ENCODE results near the gene CLEC9A. TPM values are rescaled to one million over a fixed set of nuclear protein-coding genes. Genes with fewer than 3 reads are reported as not detected.

The CLEC9A gene
- total and polyA plus RNA-seq, 2 of the 8 experiments (the other 6 are each of a cell fraction or from before 2014, with no cell fraction given) = not detected

DNA sequence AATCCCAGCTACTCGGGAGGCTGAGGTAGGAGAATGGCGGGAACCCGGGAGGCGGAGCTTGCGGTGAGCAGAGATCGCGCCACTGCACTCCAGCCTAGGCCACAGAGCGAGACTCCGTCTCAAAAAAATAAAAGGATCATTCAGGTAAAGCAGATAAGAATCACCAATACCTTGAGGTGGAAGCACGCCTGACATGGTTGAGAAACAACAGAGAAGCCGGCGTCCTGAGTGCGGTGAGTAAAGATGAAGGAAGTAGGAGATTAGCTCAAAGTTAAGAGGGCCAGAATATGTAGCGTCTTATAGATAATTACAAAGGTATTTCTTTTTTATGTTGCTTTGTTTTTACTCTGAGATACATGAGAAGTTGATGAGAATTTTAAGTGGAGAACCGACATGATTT, 84.8 kb downstream of the CLEC9A start:
- Histone ChIP-seq H3K79me2 (ENCODE audit: control insufficient read depth in 1 of 2, insufficient read depth in 2 of 2, low read length in 2 of 2) (no peaks in the 10 kb centered on the region), H3K4me2 (ENCODE audit: insufficient read depth in 1 of 2, low read depth in 2 of 2, low read length in 2 of 2) (no peak overlapping the region), H3K27ac (ENCODE audit: low read depth, low read length) (no peak overlapping the region), H2BK5ac (ENCODE audit: low read depth, low read length) (no peak overlapping the region), H3K4me3 (ENCODE audit: extremely low read depth in 1 of 4, insufficient read depth in 2 of 4, low read depth in 3 of 4, low read length in 4 of 4) (no peak overlapping the region), H3K36me3 (ENCODE audit: control insufficient read depth in 2 of 4, insufficient read depth in 4 of 4, low read length in 3 of 4) (no peaks in the 10 kb centered on the region; a peak in 1 of 8 replicates), H3K4me1 (replicated peaks in 1 of 4; ENCODE audit: control insufficient read depth in 3 of 4, insufficient read depth in 4 of 4, low read length in 3 of 4) (no peaks in the 10 kb centered on the region), H4K8ac (ENCODE audit: extremely low read depth, insufficient read depth, low read length) (no peak overlapping the region), H2AK5ac (ENCODE audit: low read depth, low read length) (no peak overlapping the region), H3K27me3 (replicated peaks in 1 of 4; ENCODE audit: control insufficient read depth in 3 of 4, extremely low read depth in 1 of 4, insufficient read depth in 3 of 4, low read length in 3 of 4) (no peaks in the 10 kb centered on the region), H3K23ac (ENCODE audit: insufficient read length) (no peak overlapping the region), H3K9me3 (ENCODE audit: insufficient read depth in 2 of 2, low read depth in 1 of 2, low read length in 1 of 2) (peaks cover 0 to 4% of the 10 kb centered on the region in 2 experiments; a peak in 1 of 4 replicates), H3K23me2 (ENCODE audit: low read depth, low read length) (no peaks in the 10 kb centered on the region), H2BK20ac (ENCODE audit: low read length) (no peak overlapping the region), H2AFZ (ENCODE audit: low read length) (no peak overlapping the region), H3K18ac (ENCODE audit: extremely low read depth, low read length) (no peak overlapping the region), H4K91ac (replicated peaks; ENCODE audit: insufficient read length, low read length) (no peak overlapping the region), H3K14ac (ENCODE audit: insufficient read length) (no peak overlapping the region), H4K20me1 (replicated peaks in 1 of 2; ENCODE audit: control insufficient read depth in 1 of 2, insufficient read depth in 2 of 2, low read length in 2 of 2) (no peaks in the 10 kb centered on the region), H2BK120ac (replicated peaks; ENCODE audit: low read depth, low read length) (no peak overlapping the region), H3K79me1 (ENCODE audit: low read depth, low read length) (no peaks in the 10 kb centered on the region), H2BK12ac (ENCODE audit: low read depth, low read length) (no peak overlapping the region), H3K4ac (replicated peaks; ENCODE audit: insufficient read length, low read depth, low read length) (no peak overlapping the region), H4K5ac (ENCODE audit: insufficient read length, low read depth, low read length) (no peak overlapping the region), H3K9ac (replicated peaks in 1 of 4; ENCODE audit: extremely low read depth in 1 of 4, low read depth in 3 of 4, low read length in 3 of 4) (no peak overlapping the region), H2BK15ac (ENCODE audit: low read length) (no peak overlapping the region), H3K56ac (replicated peaks; ENCODE audit: insufficient read length, low read depth, low read length) (no peak overlapping the region)
- 86% methylated on average over 15 of the region's 15 CpGs; no CpG with 5 or more reads in 1 of the 2 experiments for WGBS, 2 experiments (ENCODE audit: extremely low coverage in 1 of 2, insufficient coverage in 1 of 2, insufficient read length in 1 of 2, insufficient replicate concordance in 2 of 2, low coverage in 1 of 2, low lambda C conversion rate in 2 of 2, missing lambda C conversion rate in 1 of 2)
- no peak for DNase-seq (ENCODE audit: low read depth in 1 of 2, low spot score in 2 of 2)
- CTCF ChIA-PET (ENCODE audit: partially characterized antibody) = interaction anchor here (0.7 to 1.8 kb wide), 5 partner anchors 33 to 81 kb away, joined by 3 to 4 read pairs (median 3); no protein-coding TSS in a partner anchor
- POLR2A ChIA-PET (ENCODE audit: partially characterized antibody) = no interaction called here
- no peak for FAIRE-seq
- TF ChIP-seq CBX5 (IDR thresholded peaks at IDR 0.05; ENCODE audit: low read depth, low read length) (no peak), YY1 (IDR thresholded peaks at IDR 0.05; ENCODE audit: low read depth, low read length) (no peak), POU5F1 (IDR thresholded peaks at IDR 0.05; ENCODE audit: low read depth, low read length) (no peak), TAF7 (optimal IDR thresholded peaks at IDR 0.05; ENCODE audit: borderline replicate concordance, low read depth, low read length) (no peak), MAFK (IDR thresholded peaks at IDR 0.05; ENCODE audit: low read depth, low read length) (no peak), POLR2AphosphoS5 (IDR thresholded peaks at IDR 0.05; ENCODE audit: low read depth, low read length) (no peak), NRF1 (IDR thresholded peaks at IDR 0.05; ENCODE audit: low read depth, low read length) (no peak), JUN (IDR thresholded peaks at IDR 0.05; ENCODE audit: low read depth, low read length) (no peak), TEAD4 (IDR thresholded peaks at IDR 0.05; ENCODE audit: low read depth, low read length) (no peak), CTBP2 (IDR thresholded peaks at IDR 0.05; ENCODE audit: borderline replicate concordance, insufficient read depth, insufficient read length, low read length) (no peak), SP2 (IDR thresholded peaks at IDR 0.05; ENCODE audit: low read length) (no peak), RFX5 (IDR thresholded peaks at IDR 0.05; ENCODE audit: borderline replicate concordance, low read depth, low read length) (no peak)
- TF ChIP-seq, protein P1, sequence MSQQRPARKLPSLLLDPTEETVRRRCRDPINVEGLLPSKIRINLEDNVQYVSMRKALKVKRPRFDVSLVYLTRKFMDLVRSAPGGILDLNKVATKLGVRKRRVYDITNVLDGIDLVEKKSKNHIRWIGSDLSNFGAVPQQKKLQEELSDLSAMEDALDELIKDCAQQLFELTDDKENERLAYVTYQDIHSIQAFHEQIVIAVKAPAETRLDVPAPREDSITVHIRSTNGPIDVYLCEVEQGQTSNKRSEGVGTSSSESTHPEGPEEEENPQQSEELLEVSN (IDR thresholded peaks at IDR 0.05) = no peak
- TF ChIP-seq, protein P2, sequence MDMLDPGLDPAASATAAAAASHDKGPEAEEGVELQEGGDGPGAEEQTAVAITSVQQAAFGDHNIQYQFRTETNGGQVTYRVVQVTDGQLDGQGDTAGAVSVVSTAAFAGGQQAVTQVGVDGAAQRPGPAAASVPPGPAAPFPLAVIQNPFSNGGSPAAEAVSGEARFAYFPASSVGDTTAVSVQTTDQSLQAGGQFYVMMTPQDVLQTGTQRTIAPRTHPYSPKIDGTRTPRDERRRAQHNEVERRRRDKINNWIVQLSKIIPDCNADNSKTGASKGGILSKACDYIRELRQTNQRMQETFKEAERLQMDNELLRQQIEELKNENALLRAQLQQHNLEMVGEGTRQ (IDR thresholded peaks at IDR 0.05; ENCODE audit: low read length) = no peak
